Measurements from ENCODE around the gene FGF14.
"Not testable (repeated sequence)": the region's sequence is repeated elsewhere in the genome, so short reads cannot be mapped to it uniquely, and the experiment has no call there.

FGF14 gene

DNA sequence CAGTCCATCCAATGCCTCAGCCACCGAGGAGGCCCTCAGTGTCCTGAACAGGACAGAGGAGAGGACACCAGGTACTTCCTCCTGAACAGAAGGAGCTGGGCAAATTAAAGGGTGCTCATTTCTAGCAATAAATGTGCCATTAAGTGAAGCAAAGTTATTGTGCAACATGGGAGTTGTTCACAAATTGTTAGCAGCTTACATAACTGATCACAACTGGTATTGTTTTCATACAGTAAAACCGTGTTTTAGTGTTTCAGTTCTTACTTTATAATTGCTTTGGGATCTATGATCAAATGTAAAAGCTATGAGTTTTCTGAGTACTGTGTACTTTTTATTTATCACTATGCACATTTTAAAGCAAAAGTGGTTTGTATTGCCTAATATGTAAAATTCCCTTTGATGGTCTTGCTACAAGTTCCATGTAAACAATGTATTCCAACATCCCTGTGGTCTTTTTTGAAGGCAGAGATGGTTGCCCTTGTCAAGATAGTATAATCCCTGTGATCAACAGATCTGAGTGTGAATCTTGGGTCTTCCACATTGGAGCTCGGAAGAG, 263.1 kb downstream of the FGF14 start:
- Histone ChIP-seq H3K36me3 (ENCODE audit: control insufficient read depth, low read length) (no peaks in the 10 kb centered on the region), H4K20me1 (ENCODE audit: control insufficient read depth, insufficient read depth, low read depth, low read length) (no peaks in the 10 kb centered on the region), H3K27ac (ENCODE audit: low read depth, low read length) (no peak overlapping the region), H3K9me3 (ENCODE audit: control insufficient read depth, insufficient read depth, low read length) (no peaks in the 10 kb centered on the region), H3K4me3 (ENCODE audit: low read length) (no peak overlapping the region), H3K79me2 (ENCODE audit: control insufficient read depth, low read length) (no peaks in the 10 kb centered on the region), H3K4me1 (ENCODE audit: control insufficient read depth, low read length) (no peaks in the 10 kb centered on the region), H3K27me3 (ENCODE audit: control insufficient read depth, low read length) (no peaks in the 10 kb centered on the region), H3K9me2 (replicated peaks; ENCODE audit: control insufficient read depth, low read length) (no peaks in the 10 kb centered on the region), H3K4me2 (ENCODE audit: low read length) (no peak overlapping the region), H3F3A (ENCODE audit: control insufficient read depth, insufficient read depth) (no peaks in the 10 kb centered on the region)
- TF ChIP-seq EZH2phosphoT487 (IDR thresholded peaks at IDR 0.05; ENCODE audit: borderline replicate concordance, low read length): no peak
- TF ChIP-seq, protein P1, sequence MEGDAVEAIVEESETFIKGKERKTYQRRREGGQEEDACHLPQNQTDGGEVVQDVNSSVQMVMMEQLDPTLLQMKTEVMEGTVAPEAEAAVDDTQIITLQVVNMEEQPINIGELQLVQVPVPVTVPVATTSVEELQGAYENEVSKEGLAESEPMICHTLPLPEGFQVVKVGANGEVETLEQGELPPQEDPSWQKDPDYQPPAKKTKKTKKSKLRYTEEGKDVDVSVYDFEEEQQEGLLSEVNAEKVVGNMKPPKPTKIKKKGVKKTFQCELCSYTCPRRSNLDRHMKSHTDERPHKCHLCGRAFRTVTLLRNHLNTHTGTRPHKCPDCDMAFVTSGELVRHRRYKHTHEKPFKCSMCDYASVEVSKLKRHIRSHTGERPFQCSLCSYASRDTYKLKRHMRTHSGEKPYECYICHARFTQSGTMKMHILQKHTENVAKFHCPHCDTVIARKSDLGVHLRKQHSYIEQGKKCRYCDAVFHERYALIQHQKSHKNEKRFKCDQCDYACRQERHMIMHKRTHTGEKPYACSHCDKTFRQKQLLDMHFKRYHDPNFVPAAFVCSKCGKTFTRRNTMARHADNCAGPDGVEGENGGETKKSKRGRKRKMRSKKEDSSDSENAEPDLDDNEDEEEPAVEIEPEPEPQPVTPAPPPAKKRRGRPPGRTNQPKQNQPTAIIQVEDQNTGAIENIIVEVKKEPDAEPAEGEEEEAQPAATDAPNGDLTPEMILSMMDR (IDR thresholded peaks at IDR 0.05; ENCODE audit: low read depth, low read length, poor library complexity, severe bottlenecking): no peak

DNA sequence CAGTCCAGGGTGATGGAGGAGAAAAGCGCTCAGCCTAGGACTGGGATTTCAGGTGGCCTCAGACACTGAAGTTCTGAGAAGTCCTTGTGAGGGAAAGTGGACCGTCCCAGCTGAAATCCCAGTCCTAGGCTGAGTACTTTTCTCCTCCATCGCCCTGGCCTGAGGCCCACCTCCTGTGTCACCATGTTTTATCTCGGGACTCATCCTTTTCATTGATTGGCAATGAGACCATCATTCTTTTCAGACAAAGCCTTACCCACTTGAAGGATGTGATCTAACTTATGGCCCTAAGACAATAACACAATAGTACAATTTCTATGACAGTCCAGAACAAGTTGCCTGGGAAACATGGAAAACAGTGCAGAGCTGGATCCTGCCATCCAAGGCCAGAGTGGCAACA, 263.9 kb downstream of the FGF14 start:
- H3K79me2 ChIP-seq (ENCODE audit: control insufficient read depth, low read length); H3F3A ChIP-seq (ENCODE audit: control insufficient read depth, insufficient read depth); H3K4me2 ChIP-seq (ENCODE audit: low read length); H3K4me3 ChIP-seq (ENCODE audit: low read length); H3K4me1 ChIP-seq (ENCODE audit: control insufficient read depth, low read length); H3K27ac ChIP-seq (ENCODE audit: low read depth, low read length); H3K9me2 ChIP-seq (replicated peaks; ENCODE audit: control insufficient read depth, low read length); H3K9me3 ChIP-seq (ENCODE audit: control insufficient read depth, insufficient read depth, low read length); H3K27me3 ChIP-seq (ENCODE audit: control insufficient read depth, low read length); H3K36me3 ChIP-seq (ENCODE audit: control insufficient read depth, low read length); H4K20me1 ChIP-seq (ENCODE audit: control insufficient read depth, insufficient read depth, low read depth, low read length): not testable (repeated sequence)

DNA sequence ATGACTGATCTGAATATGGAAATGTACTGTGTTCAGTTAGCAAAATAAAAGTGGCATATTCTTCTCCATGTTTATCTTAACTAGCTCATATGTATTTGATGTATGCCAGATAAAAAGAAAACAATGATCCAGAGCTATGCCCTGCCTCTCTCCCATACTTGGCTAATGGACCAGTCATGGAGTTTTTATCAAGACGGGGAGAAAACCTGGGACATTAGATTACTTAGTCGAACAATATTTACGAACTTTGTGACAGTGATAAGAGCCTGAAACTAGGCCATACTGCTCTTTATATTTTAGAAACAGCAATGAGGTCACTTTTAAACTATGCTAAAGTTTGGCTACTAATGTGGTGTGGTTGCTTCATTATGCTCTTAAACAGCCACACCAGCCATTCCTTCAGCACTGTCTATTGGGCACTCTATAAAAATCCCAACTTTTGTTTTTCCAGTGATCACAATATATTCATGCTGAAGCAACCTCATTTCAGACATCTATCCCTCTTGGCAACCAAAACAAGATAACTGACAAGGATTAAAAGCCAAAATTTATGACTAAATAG, 265.0 kb downstream of the FGF14 start:
- H3F3A ChIP-seq (ENCODE audit: control insufficient read depth, insufficient read depth): no peaks in the 10 kb centered on the region
- no peak overlapping the region for H3K27ac ChIP-seq (ENCODE audit: low read depth, low read length)
- no peaks in the 10 kb centered on the region for H3K79me2 ChIP-seq (ENCODE audit: control insufficient read depth, low read length)
- H4K20me1 ChIP-seq (ENCODE audit: control insufficient read depth, insufficient read depth, low read depth, low read length): no peaks in the 10 kb centered on the region
- no peak overlapping the region for H3K4me2 ChIP-seq (ENCODE audit: low read length)
- H3K9me3 ChIP-seq (ENCODE audit: control insufficient read depth, insufficient read depth, low read length): no peaks in the 10 kb centered on the region
- H3K36me3 ChIP-seq (ENCODE audit: control insufficient read depth, low read length): no peaks in the 10 kb centered on the region
- no peaks in the 10 kb centered on the region for H3K9me2 ChIP-seq (replicated peaks; ENCODE audit: control insufficient read depth, low read length)
- H3K4me1 ChIP-seq (ENCODE audit: control insufficient read depth, low read length): no peaks in the 10 kb centered on the region
- no peak for TF ChIP-seq EZH2phosphoT487 (IDR thresholded peaks at IDR 0.05; ENCODE audit: borderline replicate concordance, low read length)
- TF ChIP-seq, protein P1 (IDR thresholded peaks at IDR 0.05; ENCODE audit: low read depth, low read length, poor library complexity, severe bottlenecking): no peak
- no peak overlapping the region for H3K4me3 ChIP-seq (ENCODE audit: low read length)
- H3K27me3 ChIP-seq (ENCODE audit: control insufficient read depth, low read length): no peaks in the 10 kb centered on the region

DNA sequence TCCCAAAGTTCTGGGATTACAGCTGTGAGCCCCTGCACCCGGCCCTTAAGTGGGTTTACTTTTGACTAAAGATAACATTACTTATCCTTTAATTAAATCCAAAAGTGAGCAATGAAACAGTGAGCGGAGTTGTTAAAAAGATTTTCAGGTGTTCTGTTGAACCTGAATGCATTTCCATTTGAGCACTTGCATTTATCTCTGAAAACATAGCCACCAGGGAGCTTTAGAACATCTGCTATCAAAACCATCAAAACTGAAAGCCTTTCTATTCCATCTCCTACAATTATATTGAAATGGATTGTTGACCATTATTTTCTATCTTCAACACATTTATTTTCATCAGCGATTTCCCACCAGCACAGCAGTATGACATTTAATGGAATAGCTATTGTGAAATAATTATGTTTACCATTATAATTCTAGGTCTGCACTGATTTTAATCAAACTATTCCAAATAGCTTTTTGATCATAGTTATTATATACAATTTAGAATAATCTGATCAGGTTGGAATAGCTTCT, 269.0 kb downstream of the FGF14 start:
- Histone ChIP-seq H4K20me1 (ENCODE audit: control insufficient read depth, insufficient read depth, low read depth, low read length) (no peaks in the 10 kb centered on the region), H3K4me2 (ENCODE audit: low read length) (no peak overlapping the region), H3F3A (ENCODE audit: control insufficient read depth, insufficient read depth) (no peaks in the 10 kb centered on the region), H3K27me3 (ENCODE audit: control insufficient read depth, low read length) (no peaks in the 10 kb centered on the region), H3K4me1 (ENCODE audit: control insufficient read depth, low read length) (no peaks in the 10 kb centered on the region), H3K36me3 (ENCODE audit: control insufficient read depth, low read length) (no peaks in the 10 kb centered on the region), H3K4me3 (ENCODE audit: low read length) (no peak overlapping the region), H3K9me3 (ENCODE audit: control insufficient read depth, insufficient read depth, low read length) (no peaks in the 10 kb centered on the region), H3K79me2 (ENCODE audit: control insufficient read depth, low read length) (no peaks in the 10 kb centered on the region), H3K27ac (ENCODE audit: low read depth, low read length) (no peak overlapping the region), H3K9me2 (replicated peaks; ENCODE audit: control insufficient read depth, low read length) (no peaks in the 10 kb centered on the region)
- no peak for TF ChIP-seq EZH2phosphoT487 (IDR thresholded peaks at IDR 0.05; ENCODE audit: borderline replicate concordance, low read length)
- TF ChIP-seq, protein P1 (IDR thresholded peaks at IDR 0.05; ENCODE audit: low read depth, low read length, poor library complexity, severe bottlenecking): no peak

Data from DOHH2 (cell line).